HFFc6 (cell line): ENCODE results near the gene TANGO6. TPM values are rescaled to one million over a fixed set of nuclear protein-coding genes. Genes with fewer than 3 reads are reported as not detected.

ENCODE experiments used
- DNase-seq: peaks from one replicate; pipeline ENCODE4 v3.0.0-alpha.2; 2018
- H3K27ac Mint-ChIP-seq: 2 replicates; pipeline ENCODE4 v1.8.0; 2020; ENCODE audit warnings: mild to moderate bottlenecking, mixed read lengths
- H3K27me3 Mint-ChIP-seq: 2 replicates; pipeline ENCODE4 v1.8.0; 2021; ENCODE audit warnings: mild to moderate bottlenecking, moderate library complexity, mixed read lengths; ENCODE audit not compliant: insufficient read depth
- H3K36me3 Mint-ChIP-seq: 2 replicates; pipeline ENCODE4 v1.8.0; 2021; ENCODE audit warnings: low read depth, mixed read lengths
- H3K4me1 Mint-ChIP-seq: 2 replicates; pipeline ENCODE4 v1.8.0; 2020; ENCODE audit warnings: low read depth, mixed read lengths
- H3K4me3 Mint-ChIP-seq: 2 replicates; pipeline ENCODE4 v1.8.0; 2020; ENCODE audit warnings: mild to moderate bottlenecking, moderate library complexity, mixed read lengths
- H3K9me3 Mint-ChIP-seq: 2 replicates; pipeline ENCODE4 v1.8.0; 2020; ENCODE audit warnings: mild to moderate bottlenecking, mixed read lengths
- total RNA-seq, 6 experiments: library from RNA; stranded (reverse); fragmentation: NEBNext Ultra II Directional; extraction: Animal tissue kit (Norgen Biotek cat#: 25700); gene quantifications; 2 replicates in 1 of 6; 3 replicates in 5 of 6; pipeline ENCODE4 v1.2.3, GENCODE V29; 2021
- TF ChIP-seq, protein P1 (sequence below): fragments of 200-600 bp; sonication (generic); IDR thresholded peaks from 2 replicates; pipeline ENCODE4 v1.5.0; 2021; ENCODE audit warnings: antibody characterized with exemption, mild to moderate bottlenecking

Gene TANGO6
- total RNA-seq, 6 experiments from 2014 or later: 14.7 to 22.1 (median 18.9) TPM

DNA sequence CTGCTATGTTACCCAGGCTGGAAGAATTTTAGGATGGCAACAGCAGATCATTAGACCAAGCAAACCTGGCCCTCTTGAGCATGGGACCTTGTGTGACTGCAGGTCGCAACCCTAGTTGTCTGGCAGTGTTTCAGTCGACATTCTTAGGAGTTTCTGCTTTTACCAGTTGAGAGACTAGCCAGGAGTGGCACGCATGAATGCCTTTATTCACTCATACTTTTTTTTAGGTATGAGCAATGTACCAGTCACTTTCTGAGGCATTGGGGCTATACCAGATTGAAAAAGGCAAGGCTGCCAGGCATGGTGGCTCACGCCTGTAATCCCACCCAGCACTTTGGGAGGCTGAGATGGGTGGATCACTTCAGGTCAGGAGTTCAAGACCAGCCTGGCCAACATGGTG, 233.9 kb downstream of the TANGO6 start:
- no peaks in the 10 kb centered on the region for H3K36me3 Mint-ChIP-seq
- no peak overlapping the region for H3K4me3 Mint-ChIP-seq
- no peaks in the 10 kb centered on the region; the same call in 1 of the 2 replicates for H3K27me3 Mint-ChIP-seq
- DNase-seq: peak; percentile 34
- TF ChIP-seq, protein P1, sequence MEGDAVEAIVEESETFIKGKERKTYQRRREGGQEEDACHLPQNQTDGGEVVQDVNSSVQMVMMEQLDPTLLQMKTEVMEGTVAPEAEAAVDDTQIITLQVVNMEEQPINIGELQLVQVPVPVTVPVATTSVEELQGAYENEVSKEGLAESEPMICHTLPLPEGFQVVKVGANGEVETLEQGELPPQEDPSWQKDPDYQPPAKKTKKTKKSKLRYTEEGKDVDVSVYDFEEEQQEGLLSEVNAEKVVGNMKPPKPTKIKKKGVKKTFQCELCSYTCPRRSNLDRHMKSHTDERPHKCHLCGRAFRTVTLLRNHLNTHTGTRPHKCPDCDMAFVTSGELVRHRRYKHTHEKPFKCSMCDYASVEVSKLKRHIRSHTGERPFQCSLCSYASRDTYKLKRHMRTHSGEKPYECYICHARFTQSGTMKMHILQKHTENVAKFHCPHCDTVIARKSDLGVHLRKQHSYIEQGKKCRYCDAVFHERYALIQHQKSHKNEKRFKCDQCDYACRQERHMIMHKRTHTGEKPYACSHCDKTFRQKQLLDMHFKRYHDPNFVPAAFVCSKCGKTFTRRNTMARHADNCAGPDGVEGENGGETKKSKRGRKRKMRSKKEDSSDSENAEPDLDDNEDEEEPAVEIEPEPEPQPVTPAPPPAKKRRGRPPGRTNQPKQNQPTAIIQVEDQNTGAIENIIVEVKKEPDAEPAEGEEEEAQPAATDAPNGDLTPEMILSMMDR: no peak
- H3K4me1 Mint-ChIP-seq: peaks cover 15% of the 10 kb centered on the region
- no peaks in the 10 kb centered on the region for H3K9me3 Mint-ChIP-seq
- no peak overlapping the region for H3K27ac Mint-ChIP-seq

DNA sequence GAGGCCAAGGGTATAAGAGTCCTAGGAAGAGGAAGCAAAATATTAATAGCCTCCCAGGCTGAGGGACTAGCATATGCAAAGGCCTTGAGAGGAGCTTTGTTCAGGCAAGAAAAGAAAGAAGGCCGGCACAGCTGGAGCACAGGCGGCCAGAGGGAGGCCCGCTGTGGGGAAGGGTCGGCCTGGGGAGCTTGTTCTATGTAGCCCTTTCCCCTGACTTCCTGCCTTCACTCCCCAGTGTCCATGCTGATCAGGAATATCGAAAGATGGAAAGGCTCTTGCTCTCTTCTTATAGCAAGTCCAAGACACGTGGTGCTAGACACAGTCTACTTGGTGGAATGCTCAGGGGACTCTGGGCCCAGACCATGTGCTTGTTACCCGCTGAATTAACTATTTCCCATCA, 234.7 kb downstream of the TANGO6 start:
- Mint-ChIP-seq H3K4me3 (no peak overlapping the region), H3K36me3 (no peaks in the 10 kb centered on the region), H3K4me1 (peaks cover 7% of the 10 kb centered on the region), H3K9me3 (no peaks in the 10 kb centered on the region), H3K27me3 (no peaks in the 10 kb centered on the region; the same call in 1 of the 2 replicates), H3K27ac (no peak overlapping the region)
- TF ChIP-seq, protein P1: no peak
- DNase-seq: no peak

DNA sequence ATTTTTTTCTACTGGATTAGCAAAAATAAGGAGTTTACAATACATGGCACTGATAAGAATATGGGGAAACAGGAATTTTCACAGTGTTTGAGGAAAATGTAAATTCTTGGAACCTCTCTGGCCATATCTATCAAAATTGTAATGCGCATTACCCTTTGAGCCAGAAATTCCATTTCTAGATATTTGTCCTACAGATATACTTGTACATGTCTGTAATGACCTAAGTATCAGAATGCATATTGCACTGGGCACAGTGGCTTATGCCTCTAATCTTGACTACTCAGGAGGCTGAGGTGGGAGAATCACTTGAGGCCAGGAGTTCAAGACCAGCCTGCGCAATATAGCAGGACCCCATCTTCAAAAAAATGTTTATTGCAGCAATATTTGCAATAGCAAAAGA, 236.4 kb downstream of the TANGO6 start:
- H3K27me3 Mint-ChIP-seq: no peaks in the 10 kb centered on the region; the same call in 1 of the 2 replicates
- peaks cover 12% of the 10 kb centered on the region for H3K4me1 Mint-ChIP-seq
- DNase-seq: no peak
- TF ChIP-seq, protein P1: no peak
- H3K36me3 Mint-ChIP-seq: no peaks in the 10 kb centered on the region
- no peak overlapping the region for H3K4me3 Mint-ChIP-seq
- no peak overlapping the region for H3K27ac Mint-ChIP-seq
- H3K9me3 Mint-ChIP-seq: no peaks in the 10 kb centered on the region

DNA sequence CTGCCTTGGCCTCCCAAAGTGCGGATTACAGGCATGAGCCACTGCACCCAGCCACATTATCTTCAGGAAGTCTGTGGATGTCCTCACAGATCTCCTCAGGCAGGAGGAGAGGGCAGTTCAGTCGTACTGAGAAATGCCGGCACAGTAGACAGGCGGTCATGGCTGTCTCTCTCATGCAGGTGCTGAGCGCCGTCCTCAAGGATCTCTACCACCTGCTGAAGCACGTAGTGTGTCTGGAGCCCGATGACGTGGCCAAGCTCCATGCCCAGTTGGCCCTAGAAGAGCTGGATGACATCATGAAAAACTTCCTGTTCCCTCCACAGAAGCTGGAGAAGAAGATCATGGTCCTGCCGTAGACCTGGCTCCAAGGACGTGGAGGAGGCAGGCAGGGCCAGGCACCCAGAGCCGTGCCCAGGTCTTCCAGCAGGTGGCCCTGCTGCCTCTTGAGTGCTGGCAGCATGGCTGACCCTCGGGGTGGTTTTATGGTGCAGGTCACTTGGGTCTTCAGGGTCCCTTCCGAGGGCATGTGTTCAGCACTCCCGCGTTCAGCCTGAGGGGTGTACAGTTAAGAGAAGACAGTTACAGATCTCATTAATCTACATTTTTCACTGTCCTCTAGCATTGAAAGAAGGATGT, 240.1 kb downstream of the TANGO6 start:
- DNase-seq: no peak
- H3K27me3 Mint-ChIP-seq: no peaks in the 10 kb centered on the region

DNA sequence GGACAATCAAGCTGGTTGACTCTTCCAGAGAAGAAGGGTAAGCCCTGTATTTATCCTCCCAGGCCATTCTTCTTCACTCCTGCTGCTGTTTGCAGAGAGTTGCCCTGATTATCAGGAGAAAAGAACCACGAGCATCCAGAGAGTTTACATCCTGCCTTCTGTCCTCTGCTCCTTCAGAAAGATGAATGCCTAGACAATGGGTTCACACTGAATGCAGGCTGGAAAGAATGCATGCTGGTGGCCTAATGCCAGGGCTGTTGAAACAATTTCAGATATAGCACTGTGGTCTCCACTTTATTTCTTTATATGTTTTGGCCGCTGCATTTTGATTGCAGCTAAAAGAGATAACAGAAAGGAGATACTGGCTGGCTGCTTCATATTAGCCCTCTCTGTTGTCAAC, 241.0 kb downstream of the TANGO6 start:
- Mint-ChIP-seq H3K27ac (no peak overlapping the region; the same call in 1 of the 2 replicates), H3K27me3 (no peaks in the 10 kb centered on the region), H3K36me3 (no peaks in the 10 kb centered on the region; the same call in 1 of the 2 replicates), H3K9me3 (no peaks in the 10 kb centered on the region), H3K4me3 (no peak overlapping the region), H3K4me1 (peaks cover 22% of the 10 kb centered on the region)
- TF ChIP-seq, protein P1: no peak
- no peak for DNase-seq

More for the DNA sequence above, 240.1 kb downstream of the TANGO6 start:
- Mint-ChIP-seq H3K27ac (no peak overlapping the region; the same call in 1 of the 2 replicates), H3K36me3 (no peaks in the 10 kb centered on the region; the same call in 1 of the 2 replicates), H3K4me3 (no peak overlapping the region), H3K4me1 (peaks cover 16% of the 10 kb centered on the region), H3K9me3 (no peaks in the 10 kb centered on the region)
- TF ChIP-seq, protein P1: peak; percentile 35; the same call in 1 of the 2 replicates
